Naive thymus-derived CD4-positive, alpha-beta T cell (primary cell): ENCODE results near the gene PTPN20. TPM values are rescaled to one million over a fixed set of nuclear protein-coding genes. Genes with fewer than 3 reads are reported as not detected.
"Not testable (repeated sequence)": the region's sequence is repeated elsewhere in the genome, so short reads cannot be mapped to it uniquely, and the experiment has no call there.

Source experiments
- ATAC-seq: fragments of 150-1000 bp; cut with Tn5 transposase; 2 replicates; pipeline ENCODE4 v1.10.0; 2021; ENCODE audit warnings: mild to moderate bottlenecking, moderate library complexity
- CTCF ChIA-PET: fragments of 350-600 bp; sonication (Branson Sonifier 250); formaldehyde crosslinking; loops from one replicate; lab custom pipeline; 2021; ENCODE audit warnings: antibody characterized with exemption; lab: Charles Lee
- POLR2A ChIA-PET: fragments of 350-600 bp; sonication (Branson Sonifier 250); formaldehyde crosslinking; loops from one replicate; lab custom pipeline; 2021; ENCODE audit warnings: antibody characterized with exemption, inconsistent platforms; lab: Charles Lee
- DNase-seq, 9 donors: peaks; one replicate each; pipeline versions ENCODE4 v3.0.0 to v3.0.0-alpha.2; 2020 to 2022; ENCODE audit warnings: mixed read lengths in 1 of 9
- H3K27ac ChIP-seq: one replicate; pipeline ENCODE4 v1.7.0; 2013; ENCODE audit warnings: mild to moderate bottlenecking, low read depth, low read length, moderate library complexity
- H3K27me3 ChIP-seq, 2 donors: one replicate each; pipeline ENCODE4 v1.7.0; 2013; ENCODE audit warnings: low read length in 2 of 2, mild to moderate bottlenecking in 2 of 2, moderate library complexity in 2 of 2; ENCODE audit not compliant: control insufficient read depth in 2 of 2, insufficient read depth in 2 of 2
- H3K36me3 ChIP-seq, 3 experiments: 1 replicate in 2 of 3; 2 replicates in 1 of 3; pipeline ENCODE4 v1.7.0; 2013; ENCODE audit warnings: low read length in 3 of 3, mild to moderate bottlenecking in 3 of 3, moderate library complexity in 1 of 3; ENCODE audit not compliant: insufficient read depth in 3 of 3, control insufficient read depth in 2 of 3
- H3K4me1 ChIP-seq, 2 donors: one replicate each; pipeline ENCODE4 v1.7.0; 2013; ENCODE audit warnings: low read length in 2 of 2, mild to moderate bottlenecking in 2 of 2, moderate library complexity in 1 of 2; ENCODE audit not compliant: control insufficient read depth in 2 of 2, insufficient read depth in 2 of 2
- H3K4me3 ChIP-seq: 2 replicates; pipeline ENCODE4 v1.7.0; 2013; ENCODE audit warnings: mild to moderate bottlenecking, low read length
- H3K9me3 ChIP-seq, 3 experiments: 1 replicate in 2 of 3; 2 replicates in 1 of 3; pipeline ENCODE4 v1.7.0; 2013; ENCODE audit warnings: low read length in 3 of 3; ENCODE audit not compliant: control insufficient read depth in 2 of 3
- H3K27ac Mint-ChIP-seq, 9 donors: one replicate each; pipeline ENCODE4 v1.8.0; 2020 to 2022; ENCODE audit warnings: mixed read lengths in 9 of 9, mild to moderate bottlenecking in 8 of 9, moderate library complexity in 5 of 9, inconsistent platforms in 2 of 9
- H3K27me3 Mint-ChIP-seq, 5 donors: one replicate each; pipeline ENCODE4 v1.8.0; 2021 to 2022; ENCODE audit warnings: mixed read lengths in 5 of 5, mild to moderate bottlenecking in 1 of 5
- H3K36me3 Mint-ChIP-seq, 5 donors: one replicate each; pipeline ENCODE4 v1.8.0; 2020 to 2022; ENCODE audit warnings: mixed read lengths in 5 of 5, mild to moderate bottlenecking in 3 of 5, inconsistent platforms in 1 of 5
- H3K4me1 Mint-ChIP-seq, 7 donors: one replicate each; pipeline ENCODE4 v1.8.0; 2020 to 2022; ENCODE audit warnings: mixed read lengths in 7 of 7, mild to moderate bottlenecking in 3 of 7, inconsistent platforms in 1 of 7
- H3K4me3 Mint-ChIP-seq, 10 donors: one replicate each; pipeline ENCODE4 v1.8.0; 2020 to 2022; ENCODE audit warnings: mild to moderate bottlenecking in 10 of 10, mixed read lengths in 10 of 10, moderate library complexity in 6 of 10, inconsistent platforms in 2 of 10
- H3K9me3 Mint-ChIP-seq, 11 donors: one replicate each; pipeline ENCODE4 v1.8.0; 2020 to 2022; ENCODE audit warnings: mixed read lengths in 11 of 11, mild to moderate bottlenecking in 4 of 11, inconsistent platforms in 1 of 11, moderate library complexity in 1 of 11
- intact Hi-C, 2 donors: fragments of 100-400 bp; cut with micrococcal nuclease; formaldehyde crosslinking; loops; one replicate each; pipeline ENCODE4 v1.15.1; 2023
- polyA plus RNA-seq, 2 donors: library from polyadenylated mRNA; unstranded; fragments of 300-500 nt; fragmentation: Illumina TruSeq; gene quantifications; one replicate each; pipeline ENCODE4 v1.2.3, GENCODE V29; 2021
- total RNA-seq, 6 experiments: library from RNA in 5 of 6; stranded (reverse) in 5 of 6; gene quantifications; 1 replicate in 5 of 6; 2 replicates in 1 of 6; pipeline ENCODE4 v1.2.3 and lab custom pipeline; 2021 to 2026

PTPN20 gene
- total and polyA plus RNA-seq, 7 experiments from 2014 or later: 0.22 to 3.8 (median 1.7) TPM

- H3K4me1 Mint-ChIP-seq, DNase-seq, intact Hi-C loops, H3K27me3 ChIP-seq, H3K4me3 Mint-ChIP-seq, H3K9me3 Mint-ChIP-seq, CTCF ChIA-PET, H3K4me3 ChIP-seq, H3K36me3 ChIP-seq, POLR2A ChIA-PET, H3K27me3 Mint-ChIP-seq, H3K9me3 ChIP-seq, H3K27ac ChIP-seq, H3K36me3 Mint-ChIP-seq, H3K27ac Mint-ChIP-seq, ATAC-seq, H3K4me1 ChIP-seq: not testable (repeated sequence)
Observed at GRCh38 chr10:46952540-46952939, 41.3 kb downstream of the PTPN20 start.

GRCh38 chr10:46960742-46961141, 49.5 kb downstream of the PTPN20 start:
- ATAC-seq, H3K9me3 ChIP-seq, H3K36me3 ChIP-seq, H3K27ac ChIP-seq, H3K27me3 ChIP-seq, H3K27me3 Mint-ChIP-seq, H3K4me3 Mint-ChIP-seq, intact Hi-C loops, H3K4me1 Mint-ChIP-seq, H3K27ac Mint-ChIP-seq, H3K4me1 ChIP-seq, POLR2A ChIA-PET, DNase-seq, H3K4me3 ChIP-seq, H3K36me3 Mint-ChIP-seq, CTCF ChIA-PET, H3K9me3 Mint-ChIP-seq: not testable (repeated sequence)

GRCh38 chr10:46963356-46963755, 52.1 kb downstream of the PTPN20 start:
- CTCF ChIA-PET, ATAC-seq, DNase-seq, H3K36me3 ChIP-seq, H3K27me3 ChIP-seq, H3K36me3 Mint-ChIP-seq, H3K9me3 ChIP-seq, H3K9me3 Mint-ChIP-seq, POLR2A ChIA-PET, H3K4me1 Mint-ChIP-seq, H3K4me3 Mint-ChIP-seq, H3K27me3 Mint-ChIP-seq, intact Hi-C loops, H3K4me3 ChIP-seq, H3K4me1 ChIP-seq, H3K27ac ChIP-seq, H3K27ac Mint-ChIP-seq: not testable (repeated sequence)

GRCh38 chr10:46967013-46967412, 55.8 kb downstream of the PTPN20 start:
- H3K36me3 Mint-ChIP-seq, H3K4me3 ChIP-seq, H3K27ac Mint-ChIP-seq, H3K4me3 Mint-ChIP-seq, CTCF ChIA-PET, H3K27me3 ChIP-seq, H3K27me3 Mint-ChIP-seq, DNase-seq, POLR2A ChIA-PET, H3K9me3 ChIP-seq, H3K36me3 ChIP-seq, intact Hi-C loops, H3K9me3 Mint-ChIP-seq, H3K4me1 Mint-ChIP-seq, ATAC-seq, H3K27ac ChIP-seq, H3K4me1 ChIP-seq: not testable (repeated sequence)

GRCh38 chr10:46980223-46980622, 69.0 kb downstream of the PTPN20 start:
- H3K27ac ChIP-seq, intact Hi-C loops, H3K4me1 Mint-ChIP-seq, H3K4me1 ChIP-seq, H3K9me3 Mint-ChIP-seq, H3K4me3 ChIP-seq, CTCF ChIA-PET, H3K27me3 ChIP-seq, H3K36me3 ChIP-seq, POLR2A ChIA-PET, H3K4me3 Mint-ChIP-seq, H3K9me3 ChIP-seq, ATAC-seq, H3K27ac Mint-ChIP-seq, H3K27me3 Mint-ChIP-seq, DNase-seq, H3K36me3 Mint-ChIP-seq: not testable (repeated sequence)

GRCh38 chr10:46987233-46987924, 76.2 kb downstream of the PTPN20 start:
- CTCF ChIA-PET, H3K9me3 Mint-ChIP-seq, DNase-seq, H3K27me3 ChIP-seq, H3K36me3 ChIP-seq, H3K4me3 Mint-ChIP-seq, H3K27ac Mint-ChIP-seq, intact Hi-C loops, H3K36me3 Mint-ChIP-seq, H3K4me1 Mint-ChIP-seq, H3K27me3 Mint-ChIP-seq, H3K4me3 ChIP-seq, H3K4me1 ChIP-seq, H3K9me3 ChIP-seq, H3K27ac ChIP-seq, POLR2A ChIA-PET: not testable (repeated sequence)
- peak; percentile 94 for ATAC-seq

- peaks cover 0 to 18% (median 4%) of the 10 kb centered on the region in 5 donors for H3K27me3 Mint-ChIP-seq
- H3K4me3 ChIP-seq: no peak overlapping the region
- ChIA-PET POLR2A (no interaction called here), CTCF (no interaction called here)
- H3K27ac Mint-ChIP-seq: no peak overlapping the region
- no peak overlapping the region for H3K27ac ChIP-seq
- H3K36me3 ChIP-seq: no peaks in the 10 kb centered on the region
- no peak overlapping the region for H3K4me3 Mint-ChIP-seq
- H3K27me3 ChIP-seq: no peaks in the 10 kb centered on the region
- intact Hi-C loops: no loop called here
- H3K4me1 Mint-ChIP-seq: no peaks in the 10 kb centered on the region
- no peaks in the 10 kb centered on the region for H3K9me3 ChIP-seq
- peaks cover 0 to 24% (median 7%) of the 10 kb centered on the region in 5 donors for H3K36me3 Mint-ChIP-seq
- no peaks in the 10 kb centered on the region for H3K4me1 ChIP-seq
- no peak for ATAC-seq
- H3K9me3 Mint-ChIP-seq: peaks cover 0 to 21% (median 5%) of the 10 kb centered on the region in 11 donors
- DNase-seq: no peak
Observed at GRCh38 chr10:46992803-46993561, 81.8 kb downstream of the PTPN20 start.
